ENCODE measurements around the gene TBXAS1. TPM values are rescaled to one million over a fixed set of nuclear protein-coding genes. Genes with fewer than 3 reads are reported as not detected.
A peak's percentile ranks its signal among the peaks of the same experiment; 100 is the strongest.

TBXAS1 gene
- total RNA-seq, 3 donors from 2014 or later (not counting 1 experiment from before 2014, with no cell fraction given): 72.7 to 110 (median 88.7) TPM

GRCh38 chr7:139857791-139858190 is 28.7 kb downstream of the TBXAS1 start:
- H3K27ac ChIP-seq (ENCODE audit: low read length): no peak overlapping the region
- Mint-ChIP-seq H3K9me3 (peaks cover 3% of the 10 kb centered on the region in 2 donors), H3K4me1 (peaks cover 70 to 80% of the 10 kb centered on the region in 2 donors), H3K27ac (peak overlapping the region; percentile 87 to 90), H3K4me3 (no peak overlapping the region), H3K27me3 (ENCODE audit: low read depth in 2 of 2) (no peaks in the 10 kb centered on the region), H3K36me3 (no peaks in the 10 kb centered on the region)
- intact Hi-C loops (cut with micrococcal nuclease): no loop called here
- no peaks in the 10 kb centered on the region for H3K36me3 ChIP-seq (ENCODE audit: control insufficient read depth, insufficient read depth, low read length)
- H3K4me1 ChIP-seq (ENCODE audit: control insufficient read depth, insufficient read depth, low read length): peaks cover 72% of the 10 kb centered on the region
- DNase-seq (no peak), ATAC-seq (no peak)
- TF ChIP-seq CTCF (IDR thresholded peaks at IDR 0.05): no peak
- 96% methylated on average over 3 of the region's 3 CpGs for WGBS (ENCODE audit: insufficient coverage)
- no peaks in the 10 kb centered on the region for H3K9me3 ChIP-seq (ENCODE audit: control insufficient read depth, insufficient read depth, low read length)
- H3K4me3 ChIP-seq (ENCODE audit: low read length): no peak overlapping the region
- H3K27me3 ChIP-seq (ENCODE audit: control insufficient read depth, insufficient read depth, low read length): no peaks in the 10 kb centered on the region

GRCh38 chr7:139860090-139860775 is 31.2 kb downstream of the TBXAS1 start:
- H3K4me3 ChIP-seq (ENCODE audit: low read length): no peak overlapping the region
- ATAC-seq (peak; percentile 74 to 88 (median 87)), DNase-seq (no peak)
- peak overlapping the region; percentile 60 for H3K27ac ChIP-seq (ENCODE audit: low read length)
- Mint-ChIP-seq H3K4me1 (peaks cover 59 to 68% of the 10 kb centered on the region in 2 donors), H3K9me3 (peaks cover 3 to 8% of the 10 kb centered on the region in 2 donors), H3K4me3 (peak overlapping the region; percentile 67), H3K27ac (peak overlapping the region; percentile 87 to 90), H3K36me3 (peaks cover 12% of the 10 kb centered on the region), H3K27me3 (ENCODE audit: low read depth in 2 of 2) (no peaks in the 10 kb centered on the region)
- 21% methylated on average over 4 of the region's 4 CpGs for whole genome bisulfite sequencing (ENCODE audit: insufficient coverage)
- no peaks in the 10 kb centered on the region for H3K36me3 ChIP-seq (ENCODE audit: control insufficient read depth, insufficient read depth, low read length)
- no peaks in the 10 kb centered on the region for H3K27me3 ChIP-seq (ENCODE audit: control insufficient read depth, insufficient read depth, low read length)
- H3K9me3 ChIP-seq (ENCODE audit: control insufficient read depth, insufficient read depth, low read length): no peaks in the 10 kb centered on the region
- peaks cover 53% of the 10 kb centered on the region for H3K4me1 ChIP-seq (ENCODE audit: control insufficient read depth, insufficient read depth, low read length)
- intact Hi-C loops (cut with micrococcal nuclease): no loop called here
- no peak for TF ChIP-seq CTCF (IDR thresholded peaks at IDR 0.05)

- Histone ChIP-seq H3K9me3 (ENCODE audit: control insufficient read depth, insufficient read depth, low read length) (no peaks in the 10 kb centered on the region), H3K4me1 (ENCODE audit: control insufficient read depth, insufficient read depth, low read length) (peaks cover 38% of the 10 kb centered on the region), H3K36me3 (ENCODE audit: control insufficient read depth, insufficient read depth, low read length) (no peaks in the 10 kb centered on the region), H3K27ac (ENCODE audit: low read length) (peak overlapping the region; percentile 30), H3K4me3 (ENCODE audit: low read length) (no peak overlapping the region), H3K27me3 (ENCODE audit: control insufficient read depth, insufficient read depth, low read length) (no peaks in the 10 kb centered on the region)
- DNase-seq: no peak
- Mint-ChIP-seq H3K27ac (peak overlapping the region; percentile 87 to 90), H3K4me3 (peak overlapping the region; percentile 30), H3K27me3 (ENCODE audit: low read depth in 2 of 2) (no peaks in the 10 kb centered on the region), H3K9me3 (peaks cover 3 to 8% of the 10 kb centered on the region in 2 donors), H3K4me1 (peaks cover 45 to 56% of the 10 kb centered on the region in 2 donors), H3K36me3 (peaks cover 12% of the 10 kb centered on the region)
- intact Hi-C loops (cut with micrococcal nuclease): no loop called here
- TF ChIP-seq CTCF (IDR thresholded peaks at IDR 0.05): no peak
- no peak for ATAC-seq
- 73% methylated on average over 2 of the region's 2 CpGs for WGBS (ENCODE audit: insufficient coverage)
Measured at GRCh38 chr7:139861803-139862202, 32.7 kb downstream of the TBXAS1 start.

Measured in natural killer cell (primary cell).